GM19397 (cell line): Measurements from ENCODE around the gene USP26.
"Not testable (repeated sequence)": the region's sequence is repeated elsewhere in the genome, so short reads cannot be mapped to it uniquely, and the experiment has no call there.

Experiments used
- ATAC-seq: cut with Tn5 transposase; IDR thresholded peaks from one replicate; pipeline ENCODE4 v1.9.1; 2021; ENCODE audit warnings: mild to moderate bottlenecking, moderate library complexity; ENCODE audit not compliant: unreplicated experiment

The USP26 gene, protein sequence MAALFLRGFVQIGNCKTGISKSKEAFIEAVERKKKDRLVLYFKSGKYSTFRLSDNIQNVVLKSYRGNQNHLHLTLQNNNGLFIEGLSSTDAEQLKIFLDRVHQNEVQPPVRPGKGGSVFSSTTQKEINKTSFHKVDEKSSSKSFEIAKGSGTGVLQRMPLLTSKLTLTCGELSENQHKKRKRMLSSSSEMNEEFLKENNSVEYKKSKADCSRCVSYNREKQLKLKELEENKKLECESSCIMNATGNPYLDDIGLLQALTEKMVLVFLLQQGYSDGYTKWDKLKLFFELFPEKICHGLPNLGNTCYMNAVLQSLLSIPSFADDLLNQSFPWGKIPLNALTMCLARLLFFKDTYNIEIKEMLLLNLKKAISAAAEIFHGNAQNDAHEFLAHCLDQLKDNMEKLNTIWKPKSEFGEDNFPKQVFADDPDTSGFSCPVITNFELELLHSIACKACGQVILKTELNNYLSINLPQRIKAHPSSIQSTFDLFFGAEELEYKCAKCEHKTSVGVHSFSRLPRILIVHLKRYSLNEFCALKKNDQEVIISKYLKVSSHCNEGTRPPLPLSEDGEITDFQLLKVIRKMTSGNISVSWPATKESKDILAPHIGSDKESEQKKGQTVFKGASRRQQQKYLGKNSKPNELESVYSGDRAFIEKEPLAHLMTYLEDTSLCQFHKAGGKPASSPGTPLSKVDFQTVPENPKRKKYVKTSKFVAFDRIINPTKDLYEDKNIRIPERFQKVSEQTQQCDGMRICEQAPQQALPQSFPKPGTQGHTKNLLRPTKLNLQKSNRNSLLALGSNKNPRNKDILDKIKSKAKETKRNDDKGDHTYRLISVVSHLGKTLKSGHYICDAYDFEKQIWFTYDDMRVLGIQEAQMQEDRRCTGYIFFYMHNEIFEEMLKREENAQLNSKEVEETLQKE

DNA sequence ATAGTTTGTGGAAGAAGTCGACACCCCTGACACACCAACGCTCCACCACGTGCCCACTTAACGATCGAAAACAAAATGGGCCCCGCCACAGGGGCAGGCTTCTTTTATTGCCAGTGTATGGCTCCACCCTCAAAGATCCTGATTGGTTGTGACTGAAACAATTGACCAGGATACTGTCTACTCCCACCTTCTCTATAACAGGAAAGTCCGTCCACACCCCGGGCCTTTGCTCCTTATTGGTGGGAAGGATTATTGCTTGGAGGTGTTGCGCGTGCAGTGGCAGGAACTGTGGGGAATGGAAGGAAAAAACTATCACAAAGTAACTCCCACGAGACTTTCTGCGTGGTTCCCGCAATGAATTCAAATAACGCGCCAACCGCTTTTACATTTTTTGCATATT, at the start of gene USP26:
USP26 (minus strand) TSS at position 79 of the 400 bp plus-strand sequence. CDS start 68,889 bp downstream, outside the sequence.
- no peak for ATAC-seq

- ATAC-seq: no peak
These were observed 37.4 kb upstream of the USP26 start for GRCh38 chrX:133134282-133134681.

GRCh38 chrX:133120406-133120805, 23.5 kb upstream of the USP26 start:
- no peak for ATAC-seq

- no peak for ATAC-seq
These were observed 2.7 kb downstream of the USP26 start for GRCh38 chrX:133094098-133094731.

DNA sequence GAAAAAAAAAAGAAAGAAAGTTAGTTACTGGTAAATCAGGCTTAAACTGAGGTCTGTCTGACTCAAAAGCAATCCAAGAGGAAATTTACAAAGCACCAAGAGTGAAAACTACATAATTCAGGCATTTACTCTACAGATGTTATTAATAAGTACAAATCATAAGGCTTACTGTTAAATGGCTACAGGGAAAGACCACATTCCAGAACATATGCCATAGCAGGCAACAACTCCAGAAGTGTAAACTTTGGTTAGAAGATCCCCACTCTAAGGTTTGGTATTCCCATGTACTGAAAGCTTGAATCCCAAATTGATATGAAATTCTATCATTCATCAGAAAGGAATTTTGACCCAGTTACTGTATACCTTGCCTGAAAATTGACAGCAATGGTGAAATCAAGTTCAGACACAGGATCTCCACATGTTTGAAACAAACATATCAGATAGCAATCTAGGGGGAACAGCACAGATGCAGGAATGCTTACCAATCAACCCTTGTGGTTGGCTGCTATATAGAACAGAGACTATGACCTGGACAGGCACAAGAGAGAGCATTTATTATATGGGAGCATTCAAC, 6.6 kb downstream of the USP26 start:
- no peak for ATAC-seq

- ATAC-seq: no peak
These were observed 7.5 kb downstream of the USP26 start for GRCh38 chrX:133089411-133089810.

DNA sequence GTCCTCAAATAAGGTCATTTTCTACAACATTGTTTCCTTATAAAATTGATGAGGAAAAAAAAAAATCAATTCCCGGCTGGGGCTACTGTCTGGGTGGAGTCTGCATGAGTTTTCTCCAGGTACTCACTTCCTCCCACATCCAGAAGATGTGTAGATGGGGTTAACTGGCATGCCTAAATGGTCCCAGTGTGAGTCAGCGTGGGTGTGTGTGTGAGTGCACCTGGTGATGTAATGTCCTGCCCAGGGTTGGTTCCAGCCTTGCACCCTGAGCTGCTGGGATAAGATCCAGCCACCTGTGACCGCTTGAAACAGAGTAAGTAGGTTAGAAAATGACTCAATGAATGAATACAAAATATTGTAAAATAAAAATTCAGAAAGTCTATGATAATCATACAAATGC, 11.1 kb downstream of the USP26 start:
- no peak for ATAC-seq

GRCh38 chrX:133085056-133085455, 11.9 kb downstream of the USP26 start:
- not testable (repeated sequence) for ATAC-seq

GRCh38 chrX:133083899-133084298, 13.0 kb downstream of the USP26 start:
- no peak for ATAC-seq

- no peak for ATAC-seq
These were observed 14.9 kb downstream of the USP26 start for GRCh38 chrX:133081990-133082389.

- not testable (repeated sequence) for ATAC-seq
These were observed 19.1 kb downstream of the USP26 start for GRCh38 chrX:133077856-133078255.

DNA sequence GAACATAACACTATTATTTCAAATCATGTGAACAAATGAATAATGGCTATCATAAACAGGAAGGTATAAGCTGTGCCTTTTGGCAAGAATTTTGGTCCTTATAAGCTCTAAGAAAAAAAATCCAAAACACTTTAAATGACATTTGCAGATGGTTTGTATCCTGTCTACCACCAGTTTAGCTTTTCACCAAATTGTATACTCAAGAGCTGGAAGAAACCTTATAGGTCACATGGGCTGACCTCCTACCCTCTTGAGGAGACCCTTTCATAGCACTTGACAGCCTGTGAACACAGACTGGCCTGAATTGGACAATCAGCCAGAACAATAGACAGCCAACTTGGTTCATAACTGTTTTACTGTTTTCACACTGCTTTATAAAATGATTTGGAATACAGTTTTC, 24.3 kb downstream of the USP26 start:
- no peak for ATAC-seq

- ATAC-seq: no peak
These were observed 28.4 kb downstream of the USP26 start for GRCh38 chrX:133068461-133068860.

DNA sequence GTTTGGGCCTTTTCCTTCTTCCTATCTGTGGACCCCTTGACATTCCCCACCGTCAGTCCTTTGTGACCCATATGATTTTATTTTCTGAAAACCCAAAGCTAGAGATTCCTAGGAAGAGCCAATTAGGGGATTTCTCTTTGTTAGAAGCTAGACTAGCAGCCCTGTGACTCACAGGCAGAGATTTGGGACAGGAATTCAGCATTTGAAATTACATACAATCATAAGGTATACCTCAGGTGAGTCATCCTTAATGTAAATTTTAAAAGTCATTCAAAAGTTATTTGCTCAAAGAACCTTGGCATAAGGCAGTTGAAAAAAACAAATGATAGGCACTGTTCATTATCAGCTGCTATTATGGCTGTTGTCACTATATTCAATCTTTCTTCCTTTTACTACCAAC, 40.6 kb downstream of the USP26 start:
- ATAC-seq: no peak

DNA sequence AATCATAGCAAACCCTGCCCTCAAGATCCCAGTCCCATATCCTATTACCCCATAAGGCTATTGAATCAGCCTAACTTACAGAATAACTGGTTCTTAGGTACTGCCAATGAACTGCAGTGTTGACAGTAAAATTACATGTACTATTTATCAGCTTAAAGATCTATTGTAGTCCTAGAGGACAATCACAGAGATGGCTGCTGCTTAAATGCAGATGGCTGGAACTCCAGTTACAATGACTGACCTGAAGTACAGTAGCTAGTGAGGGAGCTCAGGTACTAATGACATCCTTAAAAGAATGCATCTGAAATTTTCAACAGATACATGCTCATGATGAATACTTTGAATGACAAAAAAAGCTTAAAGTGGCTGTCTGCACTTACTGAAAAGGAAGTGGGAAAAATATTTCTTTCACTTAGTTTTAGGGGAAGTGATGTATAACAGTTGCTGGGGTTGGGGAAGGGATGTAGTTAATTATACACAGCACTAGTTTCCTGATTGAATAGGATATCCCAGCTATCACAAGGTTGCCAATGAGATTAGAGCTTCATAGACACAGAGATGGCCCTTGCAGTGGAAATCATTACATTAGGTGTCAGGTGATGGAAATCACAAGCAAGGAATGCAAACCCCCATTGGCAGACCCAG, 42.0 kb downstream of the USP26 start:
- ATAC-seq: no peak

GRCh38 chrX:133053861-133054598, 42.9 kb downstream of the USP26 start:
- no peak for ATAC-seq

DNA sequence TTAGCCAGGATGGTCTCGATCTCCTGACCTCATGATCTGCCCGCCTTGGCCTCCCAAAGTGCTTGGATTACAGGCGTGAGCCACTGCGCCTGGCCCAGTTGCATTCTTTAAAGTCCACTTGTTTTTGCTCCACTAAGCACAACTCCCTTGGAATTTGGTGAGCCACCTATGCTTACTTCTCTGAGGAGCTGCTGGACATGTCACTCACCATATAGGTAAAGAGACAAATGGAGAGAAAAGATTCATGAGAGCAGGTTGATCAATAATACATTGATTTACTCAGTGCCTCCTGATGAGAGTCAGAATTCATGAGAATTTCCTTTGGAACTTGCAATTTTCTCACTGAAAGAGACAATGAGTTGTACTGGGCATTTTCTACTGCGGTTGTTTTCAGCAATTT, 48.2 kb downstream of the USP26 start:
- ATAC-seq: no peak

DNA sequence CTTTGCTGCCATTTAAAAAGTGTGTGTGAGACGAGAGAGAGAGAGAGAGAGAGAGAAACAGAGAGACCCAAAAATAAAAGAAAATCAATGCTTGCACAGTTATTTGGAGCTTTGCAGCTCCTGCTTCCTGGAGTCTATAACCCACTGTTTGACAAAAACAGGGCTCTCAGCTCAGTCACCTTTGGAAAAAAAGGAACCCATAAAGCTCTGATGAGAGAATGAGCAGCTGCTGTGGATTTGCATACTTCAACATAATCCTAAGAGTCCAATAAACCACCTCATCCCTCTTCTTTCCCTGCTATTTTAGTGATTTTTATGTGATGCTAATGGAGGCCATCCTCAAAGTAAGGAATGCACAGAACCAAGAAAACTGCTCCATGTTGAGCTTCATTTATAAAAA, 50.3 kb downstream of the USP26 start:
- ATAC-seq: no peak

DNA sequence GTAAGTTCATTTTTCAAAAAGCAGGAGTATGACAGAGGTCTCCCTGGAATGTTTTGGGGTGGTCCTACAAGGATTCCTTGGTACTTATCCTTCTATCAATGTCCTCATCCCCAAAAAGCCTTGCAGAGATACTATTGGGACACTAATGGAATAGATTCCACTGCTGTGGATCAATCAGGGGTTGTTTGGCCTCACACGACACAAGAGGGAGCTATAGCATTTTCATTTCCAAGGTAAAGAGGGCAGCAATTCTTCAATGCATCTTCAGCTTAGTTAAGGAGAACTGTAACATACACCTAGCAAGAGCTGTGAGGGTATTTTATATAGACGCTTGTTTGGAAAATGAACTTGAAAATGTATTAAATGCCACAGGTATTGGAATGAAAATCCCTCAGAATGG, 50.9 kb downstream of the USP26 start:
- ATAC-seq: no peak
